Astrocyte (in vitro differentiated cells and primary cell): ENCODE results near the gene PAXIP1. TPM values are rescaled to one million over a fixed set of nuclear protein-coding genes. Genes with fewer than 3 reads are reported as not detected.
A peak's percentile ranks its signal among the peaks of the same experiment; 100 is the strongest.

Source experiments
- DNase-seq: peaks from one replicate; pipeline ENCODE4 v3.0.0-alpha.2; 2010; ENCODE audit warnings: low read depth
- FAIRE-seq: peaks from 2 replicates; lab custom pipeline; 2011; peaks lifted over from hg19 to GRCh38; lab: Jason Lieb, UNC
- H2AFZ ChIP-seq: 2 replicates; pipeline ENCODE4 v1.6.0; 2012; ENCODE audit warnings: low read depth, low read length, inconsistent platforms
- H3K27ac ChIP-seq: 2 replicates; pipeline ENCODE4 v1.5.1; 2011; ENCODE audit warnings: low read depth, low read length, inconsistent platforms
- H3K27me3 ChIP-seq: 2 replicates; pipeline ENCODE4 v1.6.0; 2011; ENCODE audit warnings: low read length, inconsistent platforms; ENCODE audit not compliant: insufficient read depth
- H3K36me3 ChIP-seq: 2 replicates; pipeline ENCODE4 v1.5.1; 2011; ENCODE audit warnings: low read length, inconsistent platforms; ENCODE audit not compliant: insufficient read depth
- H3K4me1 ChIP-seq: 2 replicates; pipeline ENCODE4 v1.5.1; 2011; ENCODE audit warnings: low read length, inconsistent platforms; ENCODE audit not compliant: insufficient read depth
- H3K4me2 ChIP-seq: 2 replicates; pipeline ENCODE4 v1.6.0; 2012; ENCODE audit warnings: low read length, inconsistent platforms
- H3K4me3 ChIP-seq: 2 replicates; pipeline ENCODE4 v1.5.1; 2011; ENCODE audit warnings: low read depth, mild to moderate bottlenecking, low read length, inconsistent platforms; ENCODE audit not compliant: insufficient read depth
- H3K79me2 ChIP-seq: 2 replicates; pipeline ENCODE4 v1.6.0; 2012; ENCODE audit warnings: mild to moderate bottlenecking, low read length, inconsistent platforms; ENCODE audit not compliant: insufficient read depth
- H3K9ac ChIP-seq: 2 replicates; pipeline ENCODE4 v1.6.0; 2012; ENCODE audit warnings: mild to moderate bottlenecking, low read length, inconsistent platforms
- H3K9me3 ChIP-seq: 2 replicates; pipeline ENCODE4 v1.5.1; 2012; ENCODE audit warnings: low read depth, mild to moderate bottlenecking, low read length, inconsistent platforms; ENCODE audit not compliant: insufficient read depth
- H4K20me1 ChIP-seq: 2 replicates; pipeline ENCODE4 v1.6.0; 2012; ENCODE audit warnings: low read length, inconsistent platforms; ENCODE audit not compliant: insufficient read depth
- H3K27ac Mint-ChIP-seq: one replicate; pipeline ENCODE4 v1.8.0; 2021; ENCODE audit warnings: mild to moderate bottlenecking, mixed read lengths; ENCODE audit not compliant: unreplicated experiment
- H3K27me3 Mint-ChIP-seq: one replicate; pipeline ENCODE4 v1.8.0; 2021; ENCODE audit warnings: low read depth, mixed read lengths; ENCODE audit not compliant: unreplicated experiment
- H3K36me3 Mint-ChIP-seq: one replicate; pipeline ENCODE4 v1.8.0; 2021; ENCODE audit warnings: low read depth, mixed read lengths; ENCODE audit not compliant: unreplicated experiment
- H3K4me1 Mint-ChIP-seq: one replicate; pipeline ENCODE4 v1.8.0; 2021; ENCODE audit warnings: low read depth, mixed read lengths; ENCODE audit not compliant: unreplicated experiment
- H3K4me3 Mint-ChIP-seq: one replicate; pipeline ENCODE4 v1.8.0; 2021; ENCODE audit warnings: mild to moderate bottlenecking, moderate library complexity, mixed read lengths; ENCODE audit not compliant: unreplicated experiment
- H3K9me3 Mint-ChIP-seq: one replicate; pipeline ENCODE4 v1.8.0; 2021; ENCODE audit warnings: mild to moderate bottlenecking, mixed read lengths; ENCODE audit not compliant: unreplicated experiment
- EZH2 ChIP-seq: IDR thresholded peaks from 2 replicates; pipeline ENCODE4 v1.6.1; 2012; ENCODE audit warnings: mild to moderate bottlenecking, low read length, inconsistent platforms; ENCODE audit not compliant: insufficient read depth
- total RNA-seq: library from RNA; stranded (reverse); gene quantifications from 2 replicates; pipeline ENCODE4 v1.2.1, GENCODE V29; 2021
- TF ChIP-seq, protein P1 (sequence below): IDR thresholded peaks from 2 replicates; pipeline ENCODE4 v1.5.1; 2011; ENCODE audit warnings: low read depth, mild to moderate bottlenecking, inconsistent platforms, low read length, moderate library complexity; ENCODE audit not compliant: insufficient read depth

PAXIP1 gene
- total RNA-seq, 1 donor from 2014 or later, result 12.7 TPM

DNA sequence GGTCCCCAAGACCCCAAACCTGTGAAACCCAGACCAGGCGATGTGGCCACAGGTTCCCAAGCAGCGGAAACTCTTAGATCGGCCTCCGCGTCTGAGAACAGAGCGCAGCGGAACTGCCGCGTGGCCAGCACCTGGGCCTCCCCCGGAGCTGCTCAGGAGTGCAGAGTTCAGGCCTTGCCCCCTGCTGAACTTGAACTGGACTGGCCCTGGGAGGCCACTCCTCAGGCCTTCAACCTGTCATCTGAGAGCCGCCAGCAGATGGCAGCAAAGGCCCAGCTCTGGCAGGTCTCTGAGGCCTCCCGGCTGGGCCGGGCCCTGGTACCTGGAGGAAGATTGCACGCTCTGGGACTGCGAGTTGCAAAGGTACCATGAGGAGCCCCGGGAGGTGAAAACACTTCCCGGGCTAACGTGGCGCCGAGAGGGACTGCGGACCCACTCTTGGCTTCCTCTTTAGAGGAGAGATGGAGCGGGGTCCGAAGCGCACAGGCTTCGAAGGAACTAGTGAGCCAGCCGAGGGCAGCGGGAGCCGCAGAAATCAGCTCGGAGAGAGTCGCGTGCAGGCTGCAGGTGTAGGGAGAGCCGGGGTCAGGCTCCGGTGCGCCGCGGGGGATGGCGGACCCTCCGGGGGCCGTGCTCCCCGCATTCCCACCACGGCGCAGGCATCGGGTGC lies 89.2 kb downstream of the PAXIP1 start:
- peaks cover 8% of the 10 kb centered on the region for H3K9me3 Mint-ChIP-seq
- peaks cover 3% of the 10 kb centered on the region for H3K4me1 Mint-ChIP-seq
- no peaks in the 10 kb centered on the region for H3K4me1 ChIP-seq
- no peak overlapping the region for H3K4me3 ChIP-seq
- H3K9ac ChIP-seq, result no peak overlapping the region
- H3K4me2 ChIP-seq, result peak overlapping the region; percentile 84
- H3K27me3 ChIP-seq, result peaks cover 8% of the 10 kb centered on the region
- H3K36me3 ChIP-seq, result no peaks in the 10 kb centered on the region
- peak overlapping the region; percentile 75 for H2AFZ ChIP-seq
- FAIRE-seq (no peak), DNase-seq (peak; percentile 16)
- peaks cover 3% of the 10 kb centered on the region for H3K9me3 ChIP-seq
- no peaks in the 10 kb centered on the region for H3K79me2 ChIP-seq
- H4K20me1 ChIP-seq, result no peaks in the 10 kb centered on the region
- no peaks in the 10 kb centered on the region for H3K36me3 Mint-ChIP-seq
- no peak overlapping the region for H3K27ac ChIP-seq
- peaks cover 33% of the 10 kb centered on the region for H3K27me3 Mint-ChIP-seq
- H3K4me3 Mint-ChIP-seq, result no peak overlapping the region
- peak; percentile 21 for TF ChIP-seq EZH2
- TF ChIP-seq, protein P1, sequence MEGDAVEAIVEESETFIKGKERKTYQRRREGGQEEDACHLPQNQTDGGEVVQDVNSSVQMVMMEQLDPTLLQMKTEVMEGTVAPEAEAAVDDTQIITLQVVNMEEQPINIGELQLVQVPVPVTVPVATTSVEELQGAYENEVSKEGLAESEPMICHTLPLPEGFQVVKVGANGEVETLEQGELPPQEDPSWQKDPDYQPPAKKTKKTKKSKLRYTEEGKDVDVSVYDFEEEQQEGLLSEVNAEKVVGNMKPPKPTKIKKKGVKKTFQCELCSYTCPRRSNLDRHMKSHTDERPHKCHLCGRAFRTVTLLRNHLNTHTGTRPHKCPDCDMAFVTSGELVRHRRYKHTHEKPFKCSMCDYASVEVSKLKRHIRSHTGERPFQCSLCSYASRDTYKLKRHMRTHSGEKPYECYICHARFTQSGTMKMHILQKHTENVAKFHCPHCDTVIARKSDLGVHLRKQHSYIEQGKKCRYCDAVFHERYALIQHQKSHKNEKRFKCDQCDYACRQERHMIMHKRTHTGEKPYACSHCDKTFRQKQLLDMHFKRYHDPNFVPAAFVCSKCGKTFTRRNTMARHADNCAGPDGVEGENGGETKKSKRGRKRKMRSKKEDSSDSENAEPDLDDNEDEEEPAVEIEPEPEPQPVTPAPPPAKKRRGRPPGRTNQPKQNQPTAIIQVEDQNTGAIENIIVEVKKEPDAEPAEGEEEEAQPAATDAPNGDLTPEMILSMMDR, result peak; percentile 81
- H3K27ac Mint-ChIP-seq, result no peak overlapping the region

DNA sequence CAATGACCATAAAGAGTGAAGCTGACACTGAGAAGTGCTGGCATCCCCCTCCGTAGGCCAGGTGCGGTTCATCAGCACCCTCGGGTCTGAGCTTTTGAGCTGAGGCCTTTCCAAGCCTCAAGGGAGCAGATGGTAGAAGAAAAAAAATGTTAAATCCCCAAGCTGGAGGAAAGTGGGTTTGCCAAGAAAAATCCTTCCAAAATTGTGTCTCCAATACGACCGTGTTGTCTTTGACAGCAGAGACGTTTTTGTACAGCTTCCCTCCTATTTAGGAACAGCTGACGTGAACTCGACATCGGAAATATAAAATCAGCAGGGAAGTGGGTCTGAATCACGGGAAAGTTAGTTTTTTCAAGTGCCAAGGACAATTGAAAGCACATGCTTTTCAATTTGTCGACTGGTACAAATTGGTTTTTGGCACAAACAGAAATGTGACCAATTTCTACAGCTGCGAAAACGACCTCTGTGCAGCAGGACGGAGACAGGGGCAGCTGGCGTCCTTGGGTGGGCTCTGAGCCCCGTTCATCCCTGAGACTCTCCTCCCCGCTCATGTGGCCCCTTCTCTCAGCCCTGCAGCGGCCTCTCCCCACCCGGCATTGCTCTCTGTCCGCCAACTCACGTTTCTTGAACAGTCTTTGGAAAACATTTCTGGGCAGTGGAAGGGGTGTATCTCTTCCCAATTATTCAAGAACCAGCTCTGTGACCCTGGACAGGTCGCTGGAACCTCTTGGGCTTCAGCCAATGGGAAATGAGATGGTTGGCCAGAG lies 89.9 kb downstream of the PAXIP1 start:
- H3K9ac ChIP-seq, result no peak overlapping the region
- DNase-seq, result no peak
- TF ChIP-seq EZH2, result peak; percentile 4
- TF ChIP-seq, protein P1, result no peak
- no peak overlapping the region for H3K4me2 ChIP-seq
- no peaks in the 10 kb centered on the region for H3K36me3 ChIP-seq
- Mint-ChIP-seq H3K9me3 (peaks cover 10% of the 10 kb centered on the region), H3K4me1 (peaks cover 3% of the 10 kb centered on the region), H3K27me3 (peaks cover 33% of the 10 kb centered on the region), H3K4me3 (no peak overlapping the region), H3K27ac (no peak overlapping the region), H3K36me3 (no peaks in the 10 kb centered on the region)
- H2AFZ ChIP-seq, result no peak overlapping the region
- no peaks in the 10 kb centered on the region for H3K4me1 ChIP-seq
- FAIRE-seq, result no peak
- H3K9me3 ChIP-seq, result peaks cover 3% of the 10 kb centered on the region
- no peaks in the 10 kb centered on the region for H3K79me2 ChIP-seq
- no peak overlapping the region for H3K4me3 ChIP-seq
- no peak overlapping the region for H3K27ac ChIP-seq
- peaks cover 5% of the 10 kb centered on the region for H3K27me3 ChIP-seq
- H4K20me1 ChIP-seq, result no peaks in the 10 kb centered on the region
